T-helper 17 cell (primary cell): Measurements from ENCODE around the gene NUP210L. TPM values are rescaled to one million over a fixed set of nuclear protein-coding genes. Genes with fewer than 3 reads are reported as not detected.

ENCODE experiments used
- ATAC-seq: fragments of 150-1000 bp; cut with Tn5 transposase; 2 replicates; pipeline ENCODE4 v1.10.0; 2021; ENCODE audit warnings: mild to moderate bottlenecking, moderate library complexity
- DNase-seq, 3 donors: peaks; one replicate each; pipeline versions ENCODE4 v3.0.0 to v3.0.0-alpha.2; 2020 to 2021
- H3K9me3 ChIP-seq: one replicate; pipeline ENCODE4 v1.7.0; 2013; ENCODE audit warnings: low read length, mild to moderate bottlenecking; ENCODE audit not compliant: control insufficient read depth, poor library complexity, severe bottlenecking
- H3K27ac Mint-ChIP-seq: one replicate; pipeline ENCODE4 v1.8.0; 2022; ENCODE audit warnings: mild to moderate bottlenecking, moderate library complexity, mixed read lengths
- H3K27me3 Mint-ChIP-seq: one replicate; pipeline ENCODE4 v1.8.0; 2022; ENCODE audit warnings: mixed read lengths
- H3K36me3 Mint-ChIP-seq: one replicate; pipeline ENCODE4 v1.8.0; 2022; ENCODE audit warnings: low read depth, mixed read lengths
- H3K4me1 Mint-ChIP-seq: one replicate; pipeline ENCODE4 v1.8.0; 2022; ENCODE audit warnings: mild to moderate bottlenecking, mixed read lengths
- H3K4me3 Mint-ChIP-seq: one replicate; pipeline ENCODE4 v1.8.0; 2022; ENCODE audit warnings: mild to moderate bottlenecking, moderate library complexity, mixed read lengths
- total RNA-seq, 4 donors: library from RNA in 2 of 4; stranded (reverse) in 2 of 4; gene quantifications; one replicate each; pipeline ENCODE4 v1.2.3 and lab custom pipeline; 2022 to 2026

NUP210L gene
- total RNA-seq, 2 donors from 2014 or later = 0.07 TPM; not detected in 1

GRCh38 chr1:153944827-153945117 lies 210.1 kb downstream of the NUP210L start:
- H3K27ac Mint-ChIP-seq = peak overlapping the region; percentile 94
- DNase-seq (no peak), ATAC-seq (no peak)
- no peaks in the 10 kb centered on the region for H3K9me3 ChIP-seq
- peaks cover 39% of the 10 kb centered on the region for H3K4me1 Mint-ChIP-seq
- peaks cover 7% of the 10 kb centered on the region for H3K36me3 Mint-ChIP-seq
- peak overlapping the region; percentile 95 for H3K4me3 Mint-ChIP-seq
- no peaks in the 10 kb centered on the region for H3K27me3 Mint-ChIP-seq

- Mint-ChIP-seq H3K4me3 (peak overlapping the region; percentile 95), H3K27me3 (no peaks in the 10 kb centered on the region), H3K27ac (peak overlapping the region; percentile 94), H3K4me1 (peaks cover 39% of the 10 kb centered on the region), H3K36me3 (peaks cover 7% of the 10 kb centered on the region)
- DNase-seq = no peak
- H3K9me3 ChIP-seq = no peaks in the 10 kb centered on the region
- no peak for ATAC-seq
Observed at GRCh38 chr1:153944005-153944826, 210.7 kb downstream of the NUP210L start.

- H3K4me1 Mint-ChIP-seq = peaks cover 39% of the 10 kb centered on the region
- no peak overlapping the region for H3K4me3 Mint-ChIP-seq
- ATAC-seq (no peak), DNase-seq (no peak)
- no peaks in the 10 kb centered on the region for H3K9me3 ChIP-seq
- peak overlapping the region; percentile 94 for H3K27ac Mint-ChIP-seq
- peaks cover 7% of the 10 kb centered on the region for H3K36me3 Mint-ChIP-seq
- no peaks in the 10 kb centered on the region for H3K27me3 Mint-ChIP-seq
Observed at GRCh38 chr1:153942766-153943549, 211.9 kb downstream of the NUP210L start.

Other genes starting within 250 kb of the NUP210L start
- 10 to 100 TPM; 63.3 to 72.9 TPM for gene GATAD2B, start 232.1 kb downstream of the NUP210L start, total RNA-seq
- gene DENND4B, start 208.4 kb downstream of the NUP210L start, total RNA-seq = 100 to 1,000 TPM; 120 to 157 TPM
- gene CRTC2, start 196.5 kb downstream of the NUP210L start, total RNA-seq = 100 to 1,000 TPM; 133 to 151 TPM
- gene SLC39A1, start 191.5 kb downstream of the NUP210L start, total RNA-seq = 10 to 100 TPM; 14.1 to 16.4 TPM
- 1 to 10 TPM; 4.5 to 6.0 TPM for gene CREB3L4, start 187.2 kb downstream of the NUP210L start, total RNA-seq
- gene JTB, start 177.4 kb downstream of the NUP210L start, total RNA-seq = 10 to 100 TPM; 88.1 to 90.3 TPM
- gene RAB13, start 168.7 kb downstream of the NUP210L start, total RNA-seq = 1 to 10 TPM in 1 of 2 donors, under 1 TPM in 1; 0.40 to 2.2 TPM
- gene RPS27, start 164.3 kb downstream of the NUP210L start, total RNA-seq = 1,000 to 10,000 TPM; 4,265 to 4,392 TPM
- 100 to 1,000 TPM; 386 to 391 TPM for gene TPM3, start 37.0 kb upstream of the NUP210L start, total RNA-seq
- not detected for gene CFAP141, start 51.3 kb upstream of the NUP210L start, total RNA-seq
- 100 to 1,000 TPM; 186 to 192 TPM for gene UBAP2L, start 65.9 kb upstream of the NUP210L start, total RNA-seq
- 10 to 100 TPM; 52.5 to 67.3 TPM for gene HAX1, start 117.6 kb upstream of the NUP210L start, total RNA-seq
- gene AQP10, start 166.0 kb upstream of the NUP210L start, total RNA-seq = 1 to 10 TPM in 1 of 2 donors, under 1 TPM in 1; 0.42 to 8.9 TPM
- gene ATP8B2, start 170.5 kb upstream of the NUP210L start, total RNA-seq = 100 to 1,000 TPM; 175 to 192 TPM